Hindlimb muscle (tissue), 1 donor: ENCODE results near the gene EEA1. TPM values are rescaled to one million over a fixed set of nuclear protein-coding genes. Genes with fewer than 3 reads are reported as not detected.

ENCODE experiments used
- DNase-seq: peaks from one replicate; pipeline ENCODE4 v3.0.0-alpha.2; 2013
- polyA plus RNA-seq: library from polyadenylated mRNA; unstranded; fragments of 120-200 nt; gene quantifications from one replicate; pipeline ENCODE4 v1.2.1, GENCODE V29; 2013; ENCODE audit not compliant: insufficient read length

Gene EEA1
- polyA plus RNA-seq, 1 donor = 19.3 TPM

DNA sequence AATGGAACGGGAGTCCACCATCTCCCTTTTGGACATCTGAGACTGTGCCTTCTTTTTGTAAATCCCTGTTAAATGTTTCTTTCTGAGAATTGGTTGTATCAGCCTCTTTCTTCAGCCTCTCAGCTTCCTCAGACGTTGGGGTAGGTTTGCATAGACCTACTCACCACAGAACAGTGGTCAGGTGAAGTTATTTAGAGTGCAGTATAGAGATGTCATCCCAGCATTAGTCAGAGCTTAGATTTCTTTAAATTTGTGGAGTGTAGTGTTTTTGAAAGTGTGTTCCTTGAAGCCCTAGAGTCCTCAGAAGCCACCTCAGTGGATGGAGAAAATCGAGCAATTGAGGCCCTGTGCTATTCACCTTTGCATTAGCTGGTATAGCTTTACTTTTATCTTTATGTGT, 8.9 kb upstream of the EEA1 start:
- no peak for DNase-seq

DNA sequence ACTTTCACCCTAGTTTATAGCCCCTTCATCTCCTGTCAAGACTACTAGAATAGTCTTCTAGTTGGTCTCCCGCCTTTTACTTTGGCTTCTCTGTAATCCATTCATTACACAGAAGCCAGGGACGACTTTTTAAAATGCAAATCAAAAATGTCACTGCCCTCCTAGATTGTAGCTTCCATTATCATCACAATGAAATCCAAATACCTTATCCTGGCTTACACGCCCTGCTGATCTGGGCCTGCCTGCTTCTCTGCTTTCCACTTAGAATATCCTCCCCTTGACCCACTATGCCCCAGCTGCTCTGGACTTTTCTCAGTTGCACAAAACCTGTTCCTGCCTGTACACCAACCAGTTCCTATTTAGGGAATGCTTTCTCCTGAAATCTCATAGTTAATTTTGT, 4.5 kb upstream of the EEA1 start:
- DNase-seq = no peak

DNA sequence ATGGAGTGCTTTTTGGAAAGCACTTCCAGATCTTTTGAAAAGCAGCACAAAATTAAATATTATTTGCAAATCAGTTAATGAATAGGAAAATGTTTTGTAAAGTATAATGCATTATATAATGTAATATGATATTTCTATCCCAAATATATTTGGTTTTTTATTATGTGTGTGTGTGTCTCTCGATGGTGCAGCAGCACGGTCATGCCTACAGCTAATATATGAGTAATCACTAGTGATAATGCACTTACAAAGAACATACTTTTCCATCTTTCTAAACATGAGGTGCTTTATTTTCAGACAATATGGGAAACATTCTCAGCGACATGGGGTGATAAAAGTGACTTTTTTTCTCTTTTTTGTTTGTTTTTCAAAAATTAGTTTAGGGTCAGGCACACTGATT, 1.3 kb upstream of the EEA1 start:
- DNase-seq = no peak

DNA sequence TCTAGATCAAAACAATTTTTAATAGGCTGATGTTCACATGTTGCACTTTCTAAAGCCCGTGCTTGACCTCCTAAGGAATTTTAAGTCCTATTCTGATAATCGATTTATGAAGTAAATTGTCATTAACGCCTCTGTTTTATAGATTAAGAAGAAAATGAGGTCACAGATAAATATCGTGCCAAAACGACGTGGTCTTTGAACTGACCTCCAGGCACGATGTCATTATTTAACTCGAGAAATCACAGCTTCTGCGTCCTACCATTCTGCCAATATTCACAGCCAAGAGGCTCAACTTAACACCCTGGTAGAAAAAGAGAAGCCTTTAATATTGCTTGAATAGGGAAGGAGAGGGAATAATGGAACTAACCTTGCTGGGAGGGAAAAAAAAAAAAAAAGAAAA, 888 bp upstream of the EEA1 start:
- peak; percentile 24 for DNase-seq

DNA sequence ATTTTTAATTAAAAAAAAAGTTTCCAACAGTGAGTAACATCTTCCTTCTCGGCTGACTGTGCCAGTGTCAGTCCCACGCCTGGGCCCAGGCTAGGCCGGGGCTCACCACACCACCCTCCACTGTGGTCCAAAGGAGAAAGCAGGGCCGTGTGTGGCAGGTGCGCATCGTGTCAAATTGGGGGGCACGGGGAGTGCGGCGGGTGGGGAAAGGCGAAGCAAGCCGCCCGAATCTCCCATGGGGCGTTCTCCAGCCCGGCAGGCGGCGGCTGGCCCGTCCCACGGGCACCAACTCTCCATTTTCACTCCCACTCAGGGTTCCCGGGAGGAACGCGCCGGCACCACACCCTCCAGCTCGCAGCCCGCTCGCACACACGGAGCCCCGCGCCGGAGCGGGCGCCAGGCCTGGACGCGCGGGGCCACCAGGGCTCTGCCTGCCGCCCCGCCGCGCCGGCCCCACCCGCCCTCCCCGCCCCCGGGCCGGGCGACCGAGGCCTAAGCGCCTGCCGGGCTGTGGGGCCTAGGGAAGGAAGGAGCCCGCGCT, 604 bp downstream of the EEA1 start:
- DNase-seq = peak; percentile 53

DNA sequence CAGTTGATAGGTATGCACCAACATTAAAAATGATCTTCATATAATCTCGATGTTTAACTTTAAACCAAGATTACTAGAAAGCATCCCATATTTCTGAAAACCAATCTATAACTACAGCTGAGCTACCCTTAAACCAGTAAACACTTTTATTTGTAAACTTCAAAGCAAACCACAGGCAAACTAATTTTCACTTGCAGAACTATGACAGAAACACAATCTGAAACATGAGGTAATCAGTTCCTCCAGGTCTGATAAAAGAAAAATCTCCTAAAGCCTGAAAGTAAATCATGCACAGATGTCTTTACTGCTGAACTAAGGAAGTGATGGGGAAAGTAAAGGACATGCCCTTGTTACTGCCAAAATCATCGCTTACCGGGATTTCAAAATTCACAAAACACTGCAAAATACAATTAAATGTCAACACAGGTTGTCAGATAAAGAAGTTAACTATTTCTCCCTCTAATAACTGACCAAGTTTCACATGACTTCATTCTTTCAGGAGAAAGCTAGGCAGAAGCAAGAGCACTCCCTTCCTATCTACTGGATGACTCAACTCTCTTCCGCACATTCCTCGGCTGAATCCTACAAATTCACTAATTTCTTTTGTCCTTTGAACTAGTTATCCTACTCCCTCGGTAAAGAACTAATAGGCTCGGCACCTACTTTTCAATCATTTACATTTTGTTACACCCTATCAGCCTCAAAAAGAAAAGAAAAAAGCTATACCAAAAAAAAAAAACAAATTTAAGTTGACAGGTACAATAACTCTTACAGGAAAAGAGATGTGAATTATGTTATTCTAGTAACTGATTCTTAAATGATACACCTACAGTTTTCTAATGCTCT, 1.4 kb downstream of the EEA1 start:
- peak; percentile 47 for DNase-seq

DNA sequence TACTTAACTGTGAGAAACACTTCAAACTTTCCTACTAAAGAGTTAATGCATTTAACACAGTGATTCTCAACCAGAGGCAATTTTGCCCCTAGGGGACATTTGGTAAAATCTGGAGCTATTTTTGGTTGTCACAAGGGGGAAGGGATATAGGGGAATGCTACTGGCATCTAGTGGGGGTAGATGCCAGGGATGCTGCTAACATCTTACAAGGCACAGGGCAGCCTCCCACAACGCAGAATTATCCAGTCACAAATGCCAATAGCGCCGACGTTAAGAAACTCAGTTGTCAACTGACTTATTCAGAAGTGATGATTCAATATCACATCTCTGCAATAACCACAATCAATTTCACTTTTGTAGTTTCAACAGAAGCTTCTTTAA, 2.0 kb downstream of the EEA1 start:
- DNase-seq = no peak

DNA sequence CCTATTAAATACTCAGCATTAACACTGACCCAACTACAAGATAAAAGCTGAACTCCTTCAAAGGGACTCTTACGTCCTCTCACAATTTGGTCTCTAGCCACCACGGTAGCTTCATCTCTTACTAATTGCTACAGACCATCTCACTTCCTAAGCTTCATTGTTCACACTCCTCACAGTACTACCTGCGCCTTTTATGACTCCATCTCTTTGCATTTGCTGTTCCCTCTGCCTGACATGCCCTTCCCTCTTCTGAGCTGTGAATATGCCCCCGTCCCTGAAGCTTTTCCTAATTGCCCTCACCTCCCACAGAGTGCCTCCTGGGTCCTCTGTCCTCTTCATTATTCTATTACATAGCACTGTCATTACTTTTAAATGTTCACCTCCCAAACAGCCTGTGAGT, 2.5 kb downstream of the EEA1 start:
- DNase-seq = no peak

DNA sequence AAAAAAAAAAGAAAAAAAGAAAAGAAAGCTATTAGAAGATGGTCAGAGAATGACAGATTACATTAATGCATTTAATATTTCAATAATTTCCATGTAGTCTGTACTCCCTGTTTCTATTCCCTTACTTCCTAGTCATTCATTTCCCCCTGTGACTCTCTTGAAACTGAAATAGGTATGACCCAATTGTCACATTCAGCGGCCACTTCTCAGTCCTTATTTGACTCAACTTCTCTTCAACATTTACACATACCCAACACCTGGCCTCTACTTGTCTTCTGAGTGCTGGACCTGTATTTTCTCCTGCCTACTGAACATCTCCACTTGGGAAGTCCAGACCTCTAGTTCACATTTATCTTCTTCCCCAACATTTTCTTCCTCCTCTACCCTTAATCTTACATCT, 7.2 kb downstream of the EEA1 start:
- no peak for DNase-seq

DNA sequence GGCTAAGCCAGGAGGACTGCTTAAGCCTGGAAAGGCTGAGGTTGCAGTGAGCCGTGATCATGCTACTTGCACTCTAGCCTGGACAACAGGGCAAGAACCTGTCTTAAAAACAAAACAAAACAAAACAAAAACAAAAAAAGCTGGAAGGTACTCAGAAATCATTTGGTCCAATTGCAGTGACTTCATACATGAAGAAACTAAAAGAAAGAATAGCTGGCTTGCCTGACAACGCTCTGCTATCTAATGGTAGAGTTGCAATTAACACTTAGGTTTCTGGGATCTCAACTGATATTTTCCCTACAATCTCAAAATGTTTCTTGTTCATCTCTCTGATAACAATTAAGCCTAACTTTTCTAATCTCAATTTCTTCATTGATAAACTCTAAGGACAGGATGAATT, 13.7 kb downstream of the EEA1 start:
- DNase-seq = no peak

DNA sequence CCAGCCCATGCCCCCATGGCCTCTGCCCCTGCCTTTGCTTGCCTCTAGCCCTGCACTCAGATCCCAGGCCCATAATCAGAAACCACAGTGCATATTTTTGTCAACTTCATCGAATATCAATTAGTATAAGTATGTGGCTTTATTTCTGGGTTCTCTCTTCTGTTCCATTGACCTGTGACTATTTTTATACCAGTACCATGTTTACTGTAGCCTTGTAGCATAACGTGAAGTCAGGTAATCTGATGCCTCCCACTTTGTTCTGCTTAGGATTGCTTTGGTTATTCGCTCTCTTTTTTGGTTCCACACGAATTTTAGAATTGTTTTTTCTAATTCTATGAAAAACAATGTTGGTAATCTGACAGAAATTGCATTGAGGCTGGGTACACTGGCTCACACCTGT, 14.9 kb downstream of the EEA1 start:
- DNase-seq = no peak

DNA sequence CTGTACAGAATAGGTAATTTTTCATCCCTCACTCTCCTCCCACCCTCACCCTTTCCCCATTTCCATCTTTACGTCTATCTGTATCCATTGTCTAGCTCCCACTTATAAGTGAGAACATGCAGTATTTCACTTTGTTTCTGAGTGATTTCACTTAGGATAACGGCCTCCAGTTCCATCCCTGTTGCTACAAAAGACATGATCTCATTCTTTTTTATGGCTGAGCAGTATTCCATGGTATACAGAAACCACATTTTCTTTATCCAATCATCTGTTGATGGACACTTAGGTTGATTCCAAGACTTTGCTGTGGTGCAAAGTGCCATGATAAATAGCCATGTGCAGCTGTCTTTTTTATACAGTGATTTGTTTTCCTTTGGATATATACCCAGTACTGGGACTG, 16.4 kb downstream of the EEA1 start:
- DNase-seq = no peak

DNA sequence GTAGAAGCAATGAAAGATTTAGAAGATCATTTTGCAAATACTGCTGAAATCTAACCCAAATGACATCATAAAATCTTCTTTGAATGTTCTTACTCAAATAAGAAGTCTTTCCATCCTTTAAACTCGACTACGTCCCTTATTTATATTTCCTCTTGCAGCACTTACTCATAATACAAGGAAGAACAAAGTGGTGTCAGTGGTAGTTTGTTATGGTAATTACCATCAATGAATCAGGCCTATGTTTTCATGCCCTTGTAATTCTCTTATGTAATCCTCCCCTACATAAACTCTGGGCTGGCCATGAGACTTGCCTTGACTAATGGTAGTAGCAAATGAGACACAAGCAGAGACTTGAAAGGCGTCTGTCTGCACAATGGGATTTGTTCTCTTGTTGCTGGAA, 17.0 kb downstream of the EEA1 start:
- DNase-seq = no peak

DNA sequence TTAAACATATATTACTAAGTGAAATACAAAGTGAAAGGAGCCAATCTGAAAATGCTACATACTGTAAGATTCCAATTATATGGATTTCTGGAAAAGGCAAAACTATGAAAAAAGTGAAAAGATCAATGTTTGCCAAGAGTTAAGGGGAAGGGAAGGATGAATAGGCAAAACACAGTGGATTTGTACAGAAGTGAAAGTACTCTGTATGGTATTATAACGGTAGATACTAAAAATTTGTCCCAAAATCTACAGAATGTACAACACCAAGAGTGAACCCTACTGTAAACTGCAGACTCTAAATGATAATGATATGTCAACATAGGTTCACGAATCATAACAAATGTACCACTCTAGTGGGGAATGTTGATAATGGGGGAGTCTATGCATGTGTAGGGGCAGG, 17.8 kb downstream of the EEA1 start:
- no peak for DNase-seq

DNA sequence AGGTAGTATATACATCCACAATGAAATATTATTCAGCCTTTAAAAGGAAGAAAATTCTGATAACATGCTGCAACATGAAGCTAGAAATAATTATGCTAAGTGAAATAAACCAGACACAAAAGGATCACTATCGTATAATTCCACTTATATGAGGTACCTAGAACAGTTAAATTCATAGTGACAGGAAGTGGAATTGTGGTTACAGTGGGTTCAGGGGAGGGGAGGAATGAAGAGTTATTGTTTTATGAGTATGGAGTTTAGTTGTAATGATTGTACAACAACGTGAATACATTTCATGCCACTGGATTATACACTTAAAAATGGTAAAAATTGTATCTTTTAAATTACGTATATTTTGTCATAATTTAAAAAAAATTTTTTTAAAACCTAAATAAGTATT, 21.0 kb downstream of the EEA1 start:
- DNase-seq = no peak

DNA sequence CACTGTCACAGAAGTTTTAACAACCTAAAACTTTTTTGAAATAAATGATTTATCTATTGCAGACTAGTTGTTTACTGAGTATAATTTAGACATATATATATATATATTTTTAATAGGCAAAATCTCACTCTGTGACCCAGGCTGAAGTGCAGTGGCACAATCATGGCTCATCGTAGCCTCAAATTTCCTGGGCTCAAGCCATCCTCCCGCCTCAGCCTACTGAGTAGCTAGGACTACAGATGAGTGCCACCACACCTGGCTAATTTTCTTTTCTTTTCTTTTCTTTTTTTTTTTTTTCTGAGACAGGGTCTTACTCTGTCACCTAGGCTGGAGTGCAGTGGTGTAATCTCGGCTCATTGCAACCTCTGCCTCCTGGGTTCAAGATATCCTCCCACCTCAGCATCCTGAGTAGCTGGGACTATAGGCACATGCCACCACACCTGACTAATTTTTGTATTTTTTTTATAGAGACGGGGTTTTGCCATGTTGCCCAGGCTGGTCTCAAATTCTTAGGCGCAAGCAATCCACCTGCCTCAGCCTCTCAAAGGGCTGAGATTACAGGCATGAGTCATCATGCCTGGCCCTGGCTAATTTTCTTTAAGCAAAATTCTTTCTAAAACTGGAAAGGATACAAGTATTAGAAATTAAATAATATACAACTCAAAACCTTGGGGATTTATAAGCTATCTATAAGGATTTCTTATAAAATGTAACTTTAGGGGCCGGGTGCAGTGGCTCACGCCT, 23.1 kb downstream of the EEA1 start:
- DNase-seq = no peak

DNA sequence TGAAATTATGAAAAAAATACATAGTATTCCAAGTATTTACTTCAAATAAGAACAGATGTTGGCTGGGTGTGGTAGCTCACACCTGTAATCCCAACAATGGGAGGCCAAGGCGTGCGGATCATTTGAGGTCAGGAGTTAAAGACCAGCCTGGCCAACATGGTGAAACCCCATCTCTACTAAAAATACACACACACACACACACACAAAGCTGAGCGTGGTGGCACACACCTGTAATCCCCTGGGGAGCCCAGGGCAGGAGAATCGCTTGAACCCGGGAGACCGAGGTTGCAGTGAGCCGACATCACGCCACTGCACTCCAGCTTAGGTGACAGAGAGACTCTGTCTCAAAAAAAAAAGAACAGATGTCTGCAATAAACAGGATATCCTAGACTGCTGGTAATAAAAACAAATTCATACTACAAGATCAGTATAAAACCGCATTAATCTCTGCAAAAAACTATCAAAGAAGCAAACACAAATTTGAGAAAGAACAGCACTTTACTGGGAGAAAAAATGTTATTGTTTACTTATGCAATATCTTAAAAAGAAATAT, 23.8 kb downstream of the EEA1 start:
- no peak for DNase-seq

DNA sequence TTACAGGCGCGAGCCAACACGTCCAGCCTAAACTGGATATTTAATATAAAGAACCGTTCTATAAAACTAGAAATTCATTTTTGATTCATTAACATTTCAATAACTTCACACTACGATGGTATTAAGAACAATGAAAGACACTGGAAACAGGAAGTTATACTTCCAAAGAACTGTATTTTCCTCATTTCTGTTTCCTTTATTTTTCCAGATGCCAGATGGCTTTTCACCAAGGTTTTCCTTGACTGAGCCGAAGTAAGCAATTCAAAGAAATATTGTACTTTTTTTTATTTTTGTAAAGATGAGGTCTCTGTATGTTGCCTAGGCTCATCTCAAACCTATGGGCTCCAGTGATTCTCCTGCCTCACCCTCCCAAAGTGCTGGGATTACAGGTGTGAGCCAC, 28.2 kb downstream of the EEA1 start:
- peak; percentile 23 for DNase-seq

DNA sequence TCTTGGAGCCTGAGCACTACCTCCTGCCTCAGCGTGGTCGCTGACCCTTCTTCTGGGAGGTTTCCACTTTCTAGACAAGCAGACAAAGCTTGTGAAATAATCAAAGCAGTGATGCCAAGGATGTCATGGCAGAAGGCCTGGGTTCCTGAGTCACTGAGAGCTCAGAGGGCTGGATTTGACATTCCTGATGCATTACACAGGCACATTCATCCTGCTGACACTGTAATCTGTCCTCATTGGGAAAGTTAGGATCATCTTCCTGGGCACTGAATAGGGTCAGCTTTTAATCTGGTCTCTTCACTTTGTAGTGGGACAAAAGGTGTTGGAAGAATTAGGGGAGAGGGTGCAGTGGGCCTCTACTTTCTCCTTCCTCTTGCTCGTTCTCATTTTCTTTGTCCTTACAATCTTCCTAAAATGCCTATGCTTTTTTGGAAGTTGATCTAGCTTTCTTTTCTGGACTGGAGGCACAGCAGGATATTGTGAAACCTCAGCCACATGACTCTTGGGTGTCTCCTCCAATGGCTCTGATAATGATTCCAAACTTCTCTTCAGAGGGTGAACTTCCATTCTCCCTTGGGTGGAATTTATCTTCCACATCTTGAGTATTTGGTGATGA, 29.6 kb downstream of the EEA1 start:
- peak; percentile 81 for DNase-seq

DNA sequence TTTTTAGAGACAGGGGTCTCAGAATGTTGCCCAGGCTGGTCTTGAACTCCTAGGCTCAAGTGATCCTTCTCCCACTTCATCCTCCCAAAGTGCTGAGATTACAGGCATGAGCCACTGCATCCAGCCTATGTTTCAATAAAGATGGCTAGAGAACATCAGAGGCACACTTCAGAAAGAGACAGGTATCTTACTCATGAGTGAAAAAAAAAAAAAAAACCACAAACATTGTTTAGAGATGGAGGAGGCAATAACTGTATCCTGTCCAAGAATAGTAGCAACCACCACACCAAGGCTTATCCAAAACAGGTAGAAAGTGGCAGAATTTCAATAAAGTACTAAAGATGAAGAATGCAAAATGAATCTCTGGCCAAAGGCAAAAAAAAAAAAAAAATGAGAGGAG, 30.3 kb downstream of the EEA1 start:
- no peak for DNase-seq

DNA sequence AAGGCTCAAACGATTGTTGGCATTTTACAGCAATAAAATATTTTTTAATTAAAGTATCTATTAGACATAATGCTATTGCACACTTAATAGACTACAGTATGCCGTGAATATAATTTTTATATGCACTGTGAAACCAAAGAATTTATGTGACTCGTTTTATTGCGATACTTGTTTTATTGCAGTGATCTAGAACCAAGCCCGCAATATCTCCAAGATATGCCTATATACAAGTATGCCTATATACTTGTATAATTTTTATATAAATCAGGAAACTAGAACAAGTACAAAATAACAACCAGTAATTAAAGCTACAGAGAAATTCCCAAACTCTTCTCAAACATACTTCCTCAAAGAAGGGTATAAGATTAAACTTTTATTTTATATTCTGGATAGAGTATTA, 31.3 kb downstream of the EEA1 start:
- DNase-seq = no peak

DNA sequence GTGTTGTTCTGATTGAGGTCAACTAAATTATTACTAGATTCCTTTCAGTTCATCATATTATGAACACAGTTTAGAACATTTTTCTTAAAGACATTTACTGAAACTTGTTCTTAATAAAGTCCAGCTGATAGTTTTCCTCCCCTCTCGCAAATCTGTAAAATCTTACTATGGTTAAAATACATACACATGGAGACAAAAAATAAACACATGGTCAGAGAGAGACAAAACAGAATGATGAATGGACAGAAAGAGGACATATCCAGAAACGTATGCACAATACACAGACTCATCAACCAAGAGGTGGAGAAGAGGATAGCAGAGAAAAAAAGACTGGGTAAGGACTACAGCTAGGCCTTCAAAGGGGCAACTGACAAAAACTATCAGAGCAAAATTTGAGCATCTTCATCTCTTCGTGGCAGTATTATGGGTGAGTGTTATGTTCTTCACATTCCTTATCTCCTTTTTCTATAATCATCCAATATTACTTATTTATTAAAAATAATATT, 38.4 kb downstream of the EEA1 start:
- no peak for DNase-seq

DNA sequence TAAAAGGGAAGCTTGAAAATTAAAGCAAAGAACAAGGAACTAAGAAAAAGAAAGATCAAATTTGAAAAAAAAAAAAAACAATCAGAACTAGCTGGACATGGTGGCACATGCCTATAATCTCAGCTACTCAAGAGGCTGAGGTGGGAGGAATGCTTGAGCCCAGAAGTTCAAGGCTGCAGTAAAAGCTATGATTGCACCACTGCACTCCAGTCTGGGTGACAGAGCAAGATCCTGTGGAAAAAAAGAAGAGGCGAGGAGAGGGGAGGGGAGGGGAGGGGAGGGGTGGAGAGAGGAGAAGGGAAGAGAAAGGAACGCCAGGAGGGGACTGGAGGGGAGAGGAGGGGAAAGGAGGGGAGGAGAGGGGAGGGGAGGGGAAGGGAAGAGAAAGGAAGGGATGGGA, 43.0 kb downstream of the EEA1 start:
- DNase-seq = no peak
